HL-60 (cell line): ENCODE results near the gene PKIB.

Source experiments
- CTCF ChIP-seq: IDR thresholded peaks from one replicate; pipeline ENCODE4 v1.5.1; 2011; ENCODE audit warnings: low read length, control low read depth, inconsistent platforms; ENCODE audit not compliant: insufficient read depth
- GABPA ChIP-seq: IDR thresholded peaks from 2 replicates; pipeline ENCODE4 v1.6.1; 2012; ENCODE audit warnings: low read depth
- POLR2AphosphoS5 ChIP-seq: IDR thresholded peaks from 2 replicates; pipeline ENCODE4 v1.6.1; 2012; ENCODE audit warnings: low read depth
- REST ChIP-seq: IDR thresholded peaks from 2 replicates; pipeline ENCODE4 v1.6.1; 2012; ENCODE audit warnings: low read depth; ENCODE audit not compliant: insufficient replicate concordance
- SPI1 ChIP-seq: IDR thresholded peaks from 2 replicates; pipeline ENCODE4 v1.6.1; 2012; ENCODE audit warnings: low read depth, mild to moderate bottlenecking, borderline replicate concordance

GRCh38 chr6:122660296-122660695 is 50.1 kb downstream of the PKIB start:
- TF ChIP-seq CTCF = no peak
- no peak for TF ChIP-seq REST
- TF ChIP-seq POLR2AphosphoS5 = no peak
- no peak for TF ChIP-seq GABPA
- TF ChIP-seq SPI1 = no peak
